HG03378 (cell line): ENCODE measurements around the gene NDUFB1.

Experiments used
- ATAC-seq: cut with Tn5 transposase; IDR thresholded peaks from one replicate; pipeline ENCODE4 v1.9.1; 2021; ENCODE audit warnings: mild to moderate bottlenecking, moderate library complexity; ENCODE audit not compliant: unreplicated experiment

The NDUFB1 gene

GRCh38 chr14:92099802-92100201, 21.7 kb downstream of the NDUFB1 start:
- no peak for ATAC-seq

GRCh38 chr14:92093320-92093719, 28.2 kb downstream of the NDUFB1 start:
- no peak for ATAC-seq

GRCh38 chr14:92088494-92088893, 33.0 kb downstream of the NDUFB1 start:
- no peak for ATAC-seq

GRCh38 chr14:92074555-92074954, 47.0 kb downstream of the NDUFB1 start:
- no peak for ATAC-seq
